ENCODE data around the gene MRPL48.

MRPL48 gene

DNA sequence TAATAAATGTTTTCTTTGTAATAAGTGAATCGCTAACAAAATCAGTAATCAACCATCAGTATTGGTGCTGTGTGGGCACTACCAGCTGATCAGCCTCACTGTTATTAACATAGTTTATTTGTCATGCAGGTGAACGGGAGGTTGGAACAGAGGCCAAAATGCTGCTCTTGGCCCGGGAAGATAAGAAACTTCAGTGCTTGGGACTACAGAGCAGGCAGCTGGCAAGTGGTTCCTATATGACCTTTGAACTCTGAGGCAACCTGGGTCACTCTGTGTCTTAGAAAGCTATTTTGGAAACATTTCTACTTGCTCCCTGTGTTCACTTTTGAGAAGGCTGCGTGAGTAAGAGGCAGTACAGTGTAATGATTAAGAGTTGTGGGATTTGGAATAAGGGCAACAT is 126.6 kb downstream of the MRPL48 start:
- H3K4me3 ChIP-seq, result no peak overlapping the region
- TF ChIP-seq CTCF (IDR thresholded peaks at IDR 0.05), result no peak
- no peak overlapping the region for H3K27ac ChIP-seq
- DNase-seq (ENCODE audit: low spot score), result no peak

All from coronary artery (tissue), 2 donors.